Thyroid gland (tissue), 4 donors: Measurements from ENCODE around the gene UTP18. TPM values are rescaled to one million over a fixed set of nuclear protein-coding genes. Genes with fewer than 3 reads are reported as not detected.
A peak's percentile ranks its signal among the peaks of the same experiment; 100 is the strongest.
"Not testable (repeated sequence)": the region's sequence is repeated elsewhere in the genome, so short reads cannot be mapped to it uniquely, and the experiment has no call there.

Experiments
- DNase-seq, 2 donors: peaks; one replicate each; pipeline ENCODE4 v3.0.0-alpha.2; 2019
- H3K27ac ChIP-seq, 3 donors: fragments of 200-600 bp; sonication (generic); 1 replicate in 2 of 3; 2 replicates in 1 of 3; pipeline ENCODE4 v1.5.1; 2016 to 2019; ENCODE audit warnings: mild to moderate bottlenecking in 1 of 3, moderate library complexity in 1 of 3
- H3K27me3 ChIP-seq: fragments of 200-600 bp; sonication (generic); one replicate; pipeline ENCODE4 v1.5.1; 2019
- H3K36me3 ChIP-seq, 2 donors: fragments of 200-600 bp; sonication (generic); one replicate each; pipeline ENCODE4 v1.5.1; 2016 to 2019
- H3K4me1 ChIP-seq, 2 donors: fragments of 200-600 bp; sonication (generic); one replicate each; pipeline ENCODE4 v1.5.1; 2017 to 2019
- H3K4me3 ChIP-seq, 3 donors: fragments of 200-600 bp; sonication (generic); replicated peaks in 1 of 3; 1 replicate in 2 of 3; 2 replicates in 1 of 3; pipeline ENCODE4 v1.5.1; 2016; ENCODE audit warnings: mild to moderate bottlenecking in 1 of 3
- H3K9me3 ChIP-seq: fragments of 200-600 bp; sonication (generic); one replicate; pipeline ENCODE4 v1.5.1; 2017
- POLR2A ChIP-seq, 2 donors: fragments of 450-650 bp; IDR thresholded peaks; one replicate each; pipeline ENCODE4 v1.6.1; 2017; ENCODE audit warnings: antibody characterized with exemption in 2 of 2, mild to moderate bottlenecking in 2 of 2, moderate library complexity in 1 of 2
- WGBS, 2 donors: methylation state at CpG; one replicate each; pipeline ENCODE4 v1.1.5; 2017; 5-methylcytosine and 5-hydroxymethylcytosine counted together
- intact Hi-C: fragments of 100-400 bp; cut with DNase I; formaldehyde crosslinking; loops from one replicate; pipeline ENCODE4 v1.15.1; 2023
- total RNA-seq, 4 donors: library from RNA; depleted of rRNA; stranded (reverse); fragments of >200 nt; gene quantifications; one replicate each; pipeline ENCODE4 v1.2.3, GENCODE V29; 2016
- TF ChIP-seq, protein P1 (sequence below), 6 experiments: fragments of 200-600 bp in 3 of 6; fragments of 450-650 bp in 3 of 6; sonication (generic) in 3 of 6; IDR thresholded peaks; one replicate each; pipeline ENCODE4 v1.5.1; 2016 to 2019; ENCODE audit warnings: antibody characterized with exemption in 6 of 6, mild to moderate bottlenecking in 2 of 6, inconsistent platforms in 1 of 6, moderate library complexity in 1 of 6

The UTP18 gene
- total RNA-seq, 4 donors from 2014 or later: 35.6 to 43.5 (median 38.6) TPM

DNA sequence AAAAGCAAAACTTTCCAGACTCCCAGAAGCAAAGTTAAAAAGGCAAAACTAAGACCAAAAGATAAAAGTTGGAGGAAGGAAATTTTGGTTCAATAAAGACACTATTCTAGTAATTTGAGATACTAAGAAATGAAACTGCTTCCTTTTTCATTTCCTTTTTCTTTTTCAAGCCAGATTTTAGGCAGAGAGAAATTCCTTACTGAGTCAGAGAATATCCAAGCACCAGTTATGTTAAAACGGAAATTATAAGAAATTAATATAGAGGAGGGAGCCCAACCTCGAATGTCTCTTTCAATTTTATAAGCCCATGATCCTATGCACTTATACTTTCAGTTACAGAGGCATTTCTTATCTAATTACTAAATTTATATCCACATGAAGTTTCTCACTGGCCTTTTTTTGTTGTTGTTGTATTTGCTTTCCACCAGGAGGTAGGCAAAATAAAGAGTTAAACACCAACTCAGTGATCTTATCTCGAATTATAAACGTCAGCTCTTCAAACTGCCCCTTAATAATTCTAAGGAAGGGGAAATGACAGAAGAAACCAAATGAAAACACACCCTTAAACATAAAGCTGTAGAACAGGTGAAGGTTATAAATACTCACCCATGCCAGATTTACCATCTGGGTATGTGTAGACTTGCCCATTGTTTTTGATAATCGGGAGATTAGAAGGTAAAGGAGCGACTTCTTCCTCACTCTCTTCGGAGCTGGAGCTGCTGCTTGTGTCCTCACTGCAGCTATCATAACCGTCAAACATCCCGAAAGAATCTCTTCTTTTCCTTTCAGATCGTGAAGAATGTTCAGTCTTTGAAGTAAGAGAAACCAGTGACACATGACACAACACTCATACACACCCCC is 35.7 kb upstream of the UTP18 start:
- TF ChIP-seq, protein P1, sequence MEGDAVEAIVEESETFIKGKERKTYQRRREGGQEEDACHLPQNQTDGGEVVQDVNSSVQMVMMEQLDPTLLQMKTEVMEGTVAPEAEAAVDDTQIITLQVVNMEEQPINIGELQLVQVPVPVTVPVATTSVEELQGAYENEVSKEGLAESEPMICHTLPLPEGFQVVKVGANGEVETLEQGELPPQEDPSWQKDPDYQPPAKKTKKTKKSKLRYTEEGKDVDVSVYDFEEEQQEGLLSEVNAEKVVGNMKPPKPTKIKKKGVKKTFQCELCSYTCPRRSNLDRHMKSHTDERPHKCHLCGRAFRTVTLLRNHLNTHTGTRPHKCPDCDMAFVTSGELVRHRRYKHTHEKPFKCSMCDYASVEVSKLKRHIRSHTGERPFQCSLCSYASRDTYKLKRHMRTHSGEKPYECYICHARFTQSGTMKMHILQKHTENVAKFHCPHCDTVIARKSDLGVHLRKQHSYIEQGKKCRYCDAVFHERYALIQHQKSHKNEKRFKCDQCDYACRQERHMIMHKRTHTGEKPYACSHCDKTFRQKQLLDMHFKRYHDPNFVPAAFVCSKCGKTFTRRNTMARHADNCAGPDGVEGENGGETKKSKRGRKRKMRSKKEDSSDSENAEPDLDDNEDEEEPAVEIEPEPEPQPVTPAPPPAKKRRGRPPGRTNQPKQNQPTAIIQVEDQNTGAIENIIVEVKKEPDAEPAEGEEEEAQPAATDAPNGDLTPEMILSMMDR (IDR thresholded peaks at IDR 0.05): no peak
- no peak for TF ChIP-seq POLR2A (IDR thresholded peaks at IDR 0.05)
- Histone ChIP-seq H3K9me3 (no peaks in the 10 kb centered on the region), H3K27me3 (no peaks in the 10 kb centered on the region), H3K36me3 (peaks cover 9% of the 10 kb centered on the region in 2 donors), H3K4me3 (no peak overlapping the region), H3K27ac (no peak overlapping the region), H3K4me1 (peaks cover 0 to 7% of the 10 kb centered on the region in 2 donors)
- no peak for DNase-seq
- intact Hi-C loops: no loop called here
- WGBS, 2 donors: 62 to 65% methylated on average over 10 of the region's 10 CpGs

DNA sequence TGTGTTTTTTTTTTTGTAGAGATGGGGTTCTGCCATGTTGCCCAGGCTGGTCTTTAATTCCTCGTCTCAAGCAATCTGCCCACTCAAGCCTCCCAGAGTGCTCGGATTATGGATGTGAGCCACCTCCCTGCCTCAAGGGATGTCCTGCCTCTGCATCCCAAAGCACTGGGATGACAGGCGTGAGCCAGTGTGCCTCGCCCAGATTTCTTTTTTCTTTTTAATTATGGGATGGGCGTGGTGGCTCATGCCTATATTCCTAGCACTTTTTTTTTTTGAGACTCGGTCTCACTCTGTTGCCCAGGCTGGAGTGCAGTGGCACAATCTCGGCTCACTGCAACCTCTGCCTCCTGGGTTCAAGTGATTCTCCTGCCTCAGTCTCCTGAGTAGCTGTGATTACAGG is 34.8 kb upstream of the UTP18 start:
- H3K27me3 ChIP-seq, H3K4me1 ChIP-seq, H3K9me3 ChIP-seq, intact Hi-C loops, H3K36me3 ChIP-seq, DNase-seq, H3K27ac ChIP-seq, H3K4me3 ChIP-seq: not testable (repeated sequence)
- WGBS, 2 donors: 88 to 95% methylated on average over 7 of the region's 7 CpGs

DNA sequence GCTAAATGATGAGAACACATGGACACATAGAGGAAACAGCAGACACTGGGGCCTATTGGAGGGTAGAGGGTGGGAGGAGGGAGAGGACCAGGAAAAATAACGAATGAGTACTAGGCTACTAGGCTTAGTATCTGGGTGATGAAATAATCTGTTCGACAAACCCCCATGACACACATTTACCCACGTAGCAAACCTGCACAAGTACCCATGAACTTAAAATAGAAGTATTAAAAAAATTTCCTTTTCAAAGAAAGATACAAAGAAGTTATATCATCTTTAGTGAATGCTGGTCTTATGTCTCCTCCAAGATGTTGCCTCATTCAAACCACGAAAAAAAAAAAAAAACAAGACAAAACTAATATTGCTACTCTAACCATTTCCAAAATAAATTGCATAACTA is 32.2 kb upstream of the UTP18 start:
- Histone ChIP-seq H3K4me1 (peaks cover 0 to 7% of the 10 kb centered on the region in 2 donors), H3K36me3 (peaks cover 0 to 2% of the 10 kb centered on the region in 2 donors), H3K9me3 (no peaks in the 10 kb centered on the region), H3K27ac (no peak overlapping the region), H3K27me3 (no peaks in the 10 kb centered on the region), H3K4me3 (no peak overlapping the region)
- 79 to 80% methylated on average over 4 of the region's 4 CpGs for WGBS, 2 donors
- intact Hi-C loops: no loop called here
- TF ChIP-seq, protein P1 (IDR thresholded peaks at IDR 0.05): no peak
- no peak for DNase-seq

DNA sequence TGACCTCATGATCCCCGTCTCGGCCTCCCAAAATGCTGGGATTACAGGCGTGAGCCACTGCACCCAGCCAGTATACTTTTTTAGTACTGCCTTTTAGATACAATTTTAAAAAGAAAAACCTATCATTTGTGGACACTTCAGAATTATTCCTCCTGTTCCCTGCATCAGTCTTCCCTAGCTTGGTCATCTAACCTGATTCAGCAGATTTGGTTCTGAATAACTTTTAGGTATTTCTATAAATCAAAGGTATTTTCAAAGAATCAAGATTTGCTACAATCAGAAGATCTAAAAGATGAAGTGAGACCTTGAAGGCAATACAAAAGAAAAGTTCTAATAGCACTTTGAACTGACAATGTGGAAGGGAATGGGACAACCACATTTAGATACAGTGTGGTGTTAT is 30.5 kb upstream of the UTP18 start:
- Histone ChIP-seq H3K4me1 (peaks cover 0 to 2% of the 10 kb centered on the region in 2 donors), H3K27ac (no peak overlapping the region), H3K4me3 (no peak overlapping the region), H3K9me3 (no peaks in the 10 kb centered on the region), H3K36me3 (no peaks in the 10 kb centered on the region), H3K27me3 (no peaks in the 10 kb centered on the region)
- 98 to 100% methylated on average over 3 of the region's 3 CpGs for WGBS, 2 donors
- intact Hi-C loops: no loop called here
- no peak for TF ChIP-seq POLR2A (IDR thresholded peaks at IDR 0.05)
- TF ChIP-seq, protein P1 (IDR thresholded peaks at IDR 0.05): no peak
- no peak for DNase-seq

DNA sequence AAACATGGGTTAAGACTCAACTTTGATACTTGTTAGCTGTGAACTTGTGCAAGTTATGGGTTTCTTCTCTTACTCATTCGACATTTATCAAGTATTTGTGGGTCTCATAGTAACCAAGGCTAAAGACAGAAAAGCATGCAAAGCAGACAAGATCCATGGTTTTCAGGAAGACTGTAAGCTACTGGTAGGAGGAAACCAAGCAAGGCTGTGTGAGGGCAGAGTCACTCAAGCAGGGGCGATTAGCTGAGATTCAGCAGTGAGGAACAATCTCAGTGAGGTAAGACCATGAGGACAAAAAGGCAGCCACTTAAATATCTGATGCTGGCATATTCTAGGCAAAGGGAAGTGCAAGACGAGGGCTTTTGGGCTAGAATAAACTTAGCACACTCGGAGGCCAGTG is 30.0 kb upstream of the UTP18 start:
- Histone ChIP-seq H3K27ac (no peak overlapping the region), H3K36me3 (no peaks in the 10 kb centered on the region), H3K4me1 (no peaks in the 10 kb centered on the region), H3K27me3 (no peaks in the 10 kb centered on the region), H3K4me3 (no peak overlapping the region), H3K9me3 (no peaks in the 10 kb centered on the region)
- intact Hi-C loops: no loop called here
- TF ChIP-seq POLR2A (IDR thresholded peaks at IDR 0.05): no peak
- TF ChIP-seq, protein P1 (IDR thresholded peaks at IDR 0.05): no peak
- 42 to 48% methylated on average over 4 of the region's 4 CpGs for WGBS, 2 donors
- DNase-seq: peak; percentile 15 to 32
